SK-N-SH (cell line): ENCODE measurements around the gene ACAP2.

Experiments
- CTCF ChIP-seq: fragments of 200-600 bp; sonication (generic); IDR thresholded peaks from 2 replicates; pipeline ENCODE4 v1.6.1; 2017; ENCODE audit warnings: antibody characterized with exemption, mild to moderate bottlenecking, moderate library complexity
- MAX ChIP-seq: IDR thresholded peaks from 2 replicates; pipeline ENCODE4 v1.4.0; 2012; ENCODE audit warnings: low read depth
- NFIC ChIP-seq: IDR thresholded peaks from 2 replicates; pipeline ENCODE4 v1.4.0; 2012; ENCODE audit warnings: borderline replicate concordance
- POLR2AphosphoS5 ChIP-seq: IDR thresholded peaks from 2 replicates; pipeline ENCODE4 v1.6.1; 2012; ENCODE audit warnings: low read depth, low read length
- RAD21 ChIP-seq: IDR thresholded peaks from 2 replicates; pipeline ENCODE4 v1.6.1; 2012; ENCODE audit warnings: mild to moderate bottlenecking, low read length
- RCOR1 ChIP-seq: fragments of 150-350 bp; IDR thresholded peaks from 2 replicates; pipeline ENCODE4 v1.6.1; 2017; ENCODE audit warnings: antibody characterized with exemption, low read length
- REST ChIP-seq: IDR thresholded peaks from 2 replicates; pipeline ENCODE4 v1.6.1; 2012; ENCODE audit warnings: mild to moderate bottlenecking, low read depth, low read length, moderate library complexity
- RXRA ChIP-seq: IDR thresholded peaks from 2 replicates; pipeline ENCODE4 v1.4.0; 2012; ENCODE audit warnings: low read depth, mild to moderate bottlenecking, borderline replicate concordance
- TEAD4 ChIP-seq: IDR thresholded peaks from 2 replicates; pipeline ENCODE4 v1.4.0; 2012; ENCODE audit warnings: mild to moderate bottlenecking, borderline replicate concordance; ENCODE audit not compliant: insufficient read depth

GRCh38 chr3:195386739-195387138 lies 56.1 kb downstream of the ACAP2 start:
- TF ChIP-seq CTCF, result no peak
- no peak for TF ChIP-seq POLR2AphosphoS5
- TF ChIP-seq RAD21, result no peak
- TF ChIP-seq RXRA, result no peak
- TF ChIP-seq TEAD4, result no peak
- no peak for TF ChIP-seq MAX
- no peak for TF ChIP-seq NFIC
- TF ChIP-seq REST, result no peak
- no peak for TF ChIP-seq RCOR1
